H9 (cell line): Measurements from ENCODE around the gene AIFM3. TPM values are rescaled to one million over a fixed set of nuclear protein-coding genes. Genes with fewer than 3 reads are reported as not detected.

Experiments
- DNase-seq: peaks from one replicate; pipeline ENCODE4 v3.0.0-alpha.2; 2017
- H2AFZ ChIP-seq: one replicate; pipeline ENCODE4 v1.6.1; 2013; ENCODE audit warnings: mild to moderate bottlenecking, low read length, control low read depth, moderate library complexity
- H2AK5ac ChIP-seq: 2 replicates; pipeline ENCODE4 v1.6.1; 2013; ENCODE audit warnings: low read length, control low read depth, mixed read lengths; ENCODE audit not compliant: insufficient read length
- H2BK120ac ChIP-seq: one replicate; pipeline ENCODE4 v1.6.1; 2013; ENCODE audit warnings: low read depth, mild to moderate bottlenecking, low read length, control low read depth, inconsistent platforms; ENCODE audit not compliant: poor library complexity, severe bottlenecking
- H2BK12ac ChIP-seq: 2 replicates; pipeline ENCODE4 v1.6.1; 2013; ENCODE audit warnings: low read length, control low read depth, mixed read lengths, low read depth; ENCODE audit not compliant: insufficient read length
- H2BK15ac ChIP-seq: 2 replicates; pipeline ENCODE4 v1.6.1; 2013; ENCODE audit warnings: low read depth, low read length, control low read depth
- H2BK20ac ChIP-seq: one replicate; pipeline ENCODE4 v1.6.1; 2013; ENCODE audit warnings: low read depth, mild to moderate bottlenecking, low read length, control low read depth, inconsistent platforms; ENCODE audit not compliant: poor library complexity, severe bottlenecking
- H2BK5ac ChIP-seq: 2 replicates; pipeline ENCODE4 v1.6.1; 2013; ENCODE audit warnings: low read length, control low read depth, mixed read lengths; ENCODE audit not compliant: insufficient read length
- H3K14ac ChIP-seq: 2 replicates; pipeline ENCODE4 v1.6.1; 2013; ENCODE audit warnings: low read length, control low read depth; ENCODE audit not compliant: insufficient read depth
- H3K18ac ChIP-seq: 2 replicates; pipeline ENCODE4 v1.6.1; 2013; ENCODE audit warnings: low read depth, mild to moderate bottlenecking, mixed read lengths, low read length, control low read depth; ENCODE audit not compliant: insufficient read length
- H3K23ac ChIP-seq: 2 replicates; pipeline ENCODE4 v1.6.1; 2013; ENCODE audit warnings: low read length, control low read depth, mixed read lengths, low read depth; ENCODE audit not compliant: insufficient read length
- H3K23me2 ChIP-seq: 2 replicates; pipeline ENCODE4 v1.6.1; 2013; ENCODE audit warnings: low read depth, mild to moderate bottlenecking, mixed read lengths, low read length, control low read depth; ENCODE audit not compliant: insufficient read length, poor library complexity, severe bottlenecking
- H3K27ac ChIP-seq: 2 replicates; pipeline ENCODE4 v1.5.1; 2013; ENCODE audit warnings: low read length, control low read depth, mixed read lengths, low read depth; ENCODE audit not compliant: insufficient read length
- H3K27me3 ChIP-seq: 2 replicates; pipeline ENCODE4 v1.6.1; 2013; ENCODE audit warnings: low read length, control low read depth, inconsistent platforms; ENCODE audit not compliant: insufficient read depth
- H3K4ac ChIP-seq: 2 replicates; pipeline ENCODE4 v1.6.1; 2013; ENCODE audit warnings: low read depth, mild to moderate bottlenecking, control low read depth, inconsistent platforms, low read length, moderate library complexity
- H3K4me1 ChIP-seq: 2 replicates; pipeline ENCODE4 v1.6.1; 2013; ENCODE audit warnings: low read length, control low read depth, inconsistent platforms; ENCODE audit not compliant: insufficient read depth
- H3K4me2 ChIP-seq: 2 replicates; pipeline ENCODE4 v1.6.1; 2013; ENCODE audit warnings: low read length, control low read depth, mixed read lengths; ENCODE audit not compliant: insufficient read length, insufficient read depth
- H3K56ac ChIP-seq: 2 replicates; pipeline ENCODE4 v1.6.1; 2013; ENCODE audit warnings: low read depth, mild to moderate bottlenecking, mixed read lengths, low read length, control low read depth; ENCODE audit not compliant: insufficient read length
- H3K79me1 ChIP-seq: 2 replicates; pipeline ENCODE4 v1.6.1; 2013; ENCODE audit warnings: low read depth, mild to moderate bottlenecking, moderate library complexity, low read length, control low read depth, inconsistent platforms; ENCODE audit not compliant: insufficient read depth, poor library complexity, severe bottlenecking
- H3K79me2 ChIP-seq: 2 replicates; pipeline ENCODE4 v1.6.1; 2013; ENCODE audit warnings: low read length, control low read depth, inconsistent platforms; ENCODE audit not compliant: insufficient read depth
- H3K9ac ChIP-seq: 2 replicates; pipeline ENCODE4 v1.6.1; 2013; ENCODE audit warnings: low read length, control low read depth, mixed read lengths; ENCODE audit not compliant: insufficient read length; ENCODE audit errors: extremely low read depth
- H3K9me3 ChIP-seq: one replicate; pipeline ENCODE4 v1.6.1; 2013; ENCODE audit warnings: low read depth, low read length, inconsistent platforms; ENCODE audit not compliant: control insufficient read depth
- H3T11ph ChIP-seq: one replicate; pipeline ENCODE4 v1.6.1; 2013; ENCODE audit warnings: mild to moderate bottlenecking, low read length, control low read depth, inconsistent platforms
- H4K20me1 ChIP-seq: one replicate; pipeline ENCODE4 v1.6.1; 2013; ENCODE audit not compliant: control insufficient read depth, insufficient read length, insufficient read depth
- H4K5ac ChIP-seq: 2 replicates; pipeline ENCODE4 v1.6.1; 2013; ENCODE audit warnings: low read depth, mild to moderate bottlenecking, mixed read lengths, low read length, control low read depth; ENCODE audit not compliant: insufficient read length
- H4K8ac ChIP-seq: replicated peaks from 2 replicates; pipeline ENCODE4 v1.6.1; 2013; ENCODE audit warnings: low read length, control low read depth, mixed read lengths, low read depth; ENCODE audit not compliant: insufficient read length
- H4K91ac ChIP-seq: 2 replicates; pipeline ENCODE4 v1.6.1; 2013; ENCODE audit warnings: low read depth, mild to moderate bottlenecking, moderate library complexity, mixed read lengths, low read length, control low read depth; ENCODE audit not compliant: insufficient read length
- H3K27ac Mint-ChIP-seq, 3 experiments: 2 replicates in 2 of 3; 3 replicates in 1 of 3; pipeline ENCODE4 v1.8.0; 2020 to 2021; ENCODE audit warnings: mixed read lengths in 3 of 3, mild to moderate bottlenecking in 1 of 3, moderate library complexity in 1 of 3
- H3K27me3 Mint-ChIP-seq: 2 replicates; pipeline ENCODE4 v1.8.0; 2021; ENCODE audit warnings: low read depth, mild to moderate bottlenecking, moderate library complexity, mixed read lengths
- H3K36me3 Mint-ChIP-seq, 3 experiments: 2 replicates in 2 of 3; 3 replicates in 1 of 3; pipeline ENCODE4 v1.8.0; 2020 to 2021; ENCODE audit warnings: low read depth in 3 of 3, mixed read lengths in 3 of 3; ENCODE audit not compliant: insufficient read depth in 1 of 3
- H3K4me1 Mint-ChIP-seq, 2 experiments: 2 replicates each; pipeline ENCODE4 v1.8.0; 2020; ENCODE audit warnings: mixed read lengths in 2 of 2
- H3K4me3 Mint-ChIP-seq, 2 experiments: 2 replicates in 1 of 2; 3 replicates in 1 of 2; pipeline ENCODE4 v1.8.0; 2020 to 2021; ENCODE audit warnings: mild to moderate bottlenecking in 2 of 2, mixed read lengths in 2 of 2, moderate library complexity in 1 of 2
- H3K9me3 Mint-ChIP-seq, 2 experiments: 2 replicates in 1 of 2; 3 replicates in 1 of 2; pipeline ENCODE4 v1.8.0; 2020; ENCODE audit warnings: mild to moderate bottlenecking in 2 of 2, mixed read lengths in 2 of 2, moderate library complexity in 1 of 2
- CTCF ChIP-seq: fragments of 200-600 bp; sonication (generic); conservative IDR thresholded peaks from 3 replicates; pipeline ENCODE4 v1.8.0; 2021; ENCODE audit warnings: antibody characterized with exemption, mild to moderate bottlenecking
- WGBS: extraction: QIAGEN DNeasy Blood & Tissue Kit; methylation state at CpG from one replicate; pipeline ENCODE4 v1.1.7; 2013; ENCODE audit warnings: missing lambda C conversion rate, low lambda C conversion rate, mixed read lengths; ENCODE audit not compliant: insufficient read length; ENCODE audit errors: extremely low coverage; 5-methylcytosine and 5-hydroxymethylcytosine counted together
- total RNA-seq: library from RNA; stranded (reverse); gene quantifications from 2 replicates; pipeline ENCODE4 v1.2.1, GENCODE V29; 2021

AIFM3 gene
- total RNA-seq, 1 experiment from 2014 or later = 1.9 TPM

GRCh38 chr22:20928573-20928967 is 38.5 kb upstream of the AIFM3 start:
- H3K9me3 Mint-ChIP-seq = no peaks in the 10 kb centered on the region
- H3K27ac Mint-ChIP-seq = no peak overlapping the region
- no peak overlapping the region for H4K5ac ChIP-seq
- H2AFZ ChIP-seq = no peak overlapping the region
- H2BK5ac ChIP-seq = no peak overlapping the region
- no peak overlapping the region for H3K4me3 Mint-ChIP-seq
- peaks cover 2% of the 10 kb centered on the region; the same call in 1 of the 2 replicates for H3K4me1 ChIP-seq
- H4K8ac ChIP-seq = no peak overlapping the region
- no peak overlapping the region for H2BK120ac ChIP-seq
- no peaks in the 10 kb centered on the region for H3K23me2 ChIP-seq
- H3K36me3 Mint-ChIP-seq = peaks cover 10 to 43% (median 19%) of the 10 kb centered on the region in 3 experiments
- no peak overlapping the region for H3K18ac ChIP-seq
- no peak overlapping the region for H3K4me2 ChIP-seq
- H4K20me1 ChIP-seq = no peaks in the 10 kb centered on the region
- no peaks in the 10 kb centered on the region for H3K9me3 ChIP-seq
- no CpG with 5 or more reads among the region's 4 CpGs for WGBS
- H3T11ph ChIP-seq = no peak overlapping the region
- H3K27ac ChIP-seq = no peak overlapping the region
- H3K14ac ChIP-seq = no peak overlapping the region
- H3K4me1 Mint-ChIP-seq = peaks cover 30 to 36% of the 10 kb centered on the region in 2 experiments
- H4K91ac ChIP-seq = no peak overlapping the region
- no peak overlapping the region for H3K23ac ChIP-seq
- no peaks in the 10 kb centered on the region for H3K27me3 Mint-ChIP-seq
- H3K79me2 ChIP-seq = peaks cover 77% of the 10 kb centered on the region; the same call in 1 of the 2 replicates
- H3K4ac ChIP-seq = no peak overlapping the region
- no peak overlapping the region for H3K56ac ChIP-seq
- TF ChIP-seq CTCF = no peak
- H2AK5ac ChIP-seq = no peak overlapping the region
- no peak overlapping the region for H3K9ac ChIP-seq
- H2BK20ac ChIP-seq = no peak overlapping the region
- no peak overlapping the region for H2BK12ac ChIP-seq
- no peak overlapping the region for H2BK15ac ChIP-seq
- H3K79me1 ChIP-seq = peaks cover 9% of the 10 kb centered on the region
- no peaks in the 10 kb centered on the region for H3K27me3 ChIP-seq
- DNase-seq = no peak
